ENCODE measurements around the gene VSTM2B.

Gene VSTM2B

GRCh38 chr19:29569038-29569911 lies 43.5 kb downstream of the VSTM2B start:
- DNase-seq, result no peak

- DNase-seq, result no peak
These were observed 45.4 kb downstream of the VSTM2B start for GRCh38 chr19:29571181-29571580.

- no peak for DNase-seq
These were observed 47.7 kb downstream of the VSTM2B start for GRCh38 chr19:29573486-29573885.

- no peak for DNase-seq
These were observed 48.7 kb downstream of the VSTM2B start for GRCh38 chr19:29574510-29574909.

DNA sequence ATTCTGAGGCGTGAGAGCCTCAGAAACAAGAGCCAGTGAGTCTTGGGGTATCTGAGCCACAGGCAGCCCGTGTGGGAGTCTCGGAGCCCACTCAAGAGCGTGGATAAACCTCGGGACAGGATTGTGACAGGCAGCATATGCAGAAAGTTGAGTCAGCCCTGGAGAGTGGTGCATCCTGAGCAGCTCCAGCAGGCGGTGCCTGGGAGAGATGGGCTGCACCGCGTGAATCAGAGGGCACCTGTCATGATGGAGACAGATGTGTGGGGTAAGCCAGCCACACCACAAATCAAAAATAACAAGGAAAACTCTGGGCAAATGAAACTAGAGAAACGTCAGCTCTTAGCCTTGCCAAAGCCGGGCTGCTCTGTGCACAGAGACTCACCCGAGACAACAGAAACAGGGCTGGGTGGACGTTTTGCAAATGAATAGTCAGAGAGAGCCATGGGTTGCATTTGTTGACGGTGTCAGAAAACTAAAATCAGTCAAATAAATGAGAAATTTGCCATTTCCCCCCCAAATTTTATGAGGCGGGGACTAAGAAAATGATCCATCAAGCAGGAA lies 50.3 kb downstream of the VSTM2B start:
- no peak for DNase-seq

GRCh38 chr19:29576761-29577648 lies 51.2 kb downstream of the VSTM2B start:
- no peak for DNase-seq

DNA sequence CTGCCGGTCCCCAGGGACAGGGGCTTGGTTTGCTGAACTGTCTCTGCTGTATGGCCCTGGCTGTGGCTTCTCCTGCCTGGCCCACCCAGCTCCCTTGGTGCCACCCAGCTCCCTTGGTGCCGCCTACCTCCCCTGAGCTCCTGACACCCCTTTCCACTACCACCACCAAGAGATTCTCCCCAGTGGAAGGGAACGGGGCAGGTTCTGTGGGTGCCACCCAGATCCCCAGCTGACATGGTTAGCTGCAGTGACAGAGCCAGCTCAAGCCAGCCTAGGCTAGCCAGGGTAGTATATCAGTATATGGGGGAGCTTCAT lies 51.8 kb downstream of the VSTM2B start:
- no peak for DNase-seq

- no peak for DNase-seq
These were observed 52.6 kb downstream of the VSTM2B start for GRCh38 chr19:29578349-29578748.

DNA sequence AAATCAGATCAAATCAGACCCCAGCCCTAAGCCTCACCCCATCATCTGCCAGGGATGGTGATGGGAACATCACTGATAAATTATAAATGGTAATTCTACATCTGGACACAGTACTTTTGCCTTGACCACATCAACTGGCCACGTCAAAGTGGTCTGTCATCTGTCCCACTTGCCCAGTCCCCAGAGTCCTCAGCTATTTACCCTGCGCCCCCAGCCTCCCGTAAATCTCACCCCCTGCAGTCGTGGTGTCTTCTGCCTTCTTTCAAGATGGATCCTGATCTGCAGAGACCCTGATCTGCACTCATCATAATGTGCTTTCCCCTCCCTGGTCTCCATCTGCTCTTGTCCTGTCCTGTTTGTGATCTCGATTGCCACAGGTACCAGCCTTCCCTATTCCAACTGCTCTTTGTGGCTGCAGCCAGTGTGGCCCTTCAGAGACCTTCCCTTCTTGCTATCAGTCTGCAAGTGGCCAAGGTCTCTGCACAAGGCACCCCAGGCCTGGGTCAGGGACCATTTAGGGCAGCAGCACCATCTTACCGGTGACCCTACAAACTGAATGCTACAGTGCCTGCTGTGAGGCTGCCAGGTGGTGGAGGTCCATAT lies 53.6 kb downstream of the VSTM2B start:
- DNase-seq, result no peak

DNA sequence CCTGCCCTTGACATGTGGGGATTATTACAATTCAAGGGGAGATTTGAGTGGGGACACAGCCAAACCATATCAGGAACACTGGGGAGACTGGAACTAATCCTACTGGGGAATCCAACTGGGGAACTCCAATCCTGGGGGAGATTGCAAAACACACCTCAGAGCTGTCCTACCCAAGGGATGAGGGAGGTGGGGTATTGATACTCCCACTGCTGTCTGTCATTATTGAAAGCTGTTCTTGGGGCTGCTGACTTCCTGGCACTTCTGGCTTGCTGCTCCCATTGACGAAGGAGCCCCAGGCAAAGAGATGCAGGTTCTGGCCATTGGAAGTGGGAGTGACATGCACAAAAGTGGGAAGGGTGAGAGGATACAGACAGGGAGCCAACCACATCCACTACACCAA lies 55.6 kb downstream of the VSTM2B start:
- DNase-seq, result no peak

DNA sequence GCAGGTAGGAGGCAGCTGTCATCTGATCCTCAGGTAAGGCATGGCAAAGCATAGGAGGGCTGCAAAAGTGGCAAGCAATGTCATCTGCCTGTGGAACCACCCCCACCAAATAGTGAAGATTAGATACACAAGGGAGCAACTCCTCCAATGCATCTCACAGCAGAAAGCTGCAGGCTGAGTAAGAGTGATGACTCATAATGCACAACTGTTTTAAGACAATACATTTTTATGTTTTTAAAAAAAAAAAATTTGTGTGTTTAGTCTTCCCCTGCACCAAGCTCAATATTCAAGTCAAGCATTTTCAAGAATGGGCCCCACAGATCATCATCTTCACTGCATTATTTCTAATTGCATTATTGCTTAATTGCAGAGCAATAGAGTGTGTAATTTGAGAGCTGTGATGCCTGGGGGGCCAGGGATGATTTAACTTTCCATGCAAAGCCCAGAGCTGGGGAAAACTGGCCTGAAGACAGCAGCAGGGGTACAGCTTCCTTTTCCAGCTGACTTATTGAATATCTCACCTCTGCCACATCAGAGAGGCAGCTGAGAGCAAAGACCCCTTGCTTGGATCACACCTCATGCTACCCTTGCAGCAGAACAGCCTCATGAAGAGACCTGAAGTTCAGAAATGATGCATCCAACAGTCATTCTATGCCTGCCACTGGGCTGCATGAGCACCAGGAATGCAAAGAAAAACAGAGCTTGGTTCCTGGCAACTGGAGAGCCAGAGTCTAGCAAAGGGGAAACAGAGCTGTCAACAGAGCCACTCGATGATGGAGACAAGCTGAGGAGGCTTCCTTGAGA lies 57.6 kb downstream of the VSTM2B start:
- no peak for DNase-seq

DNA sequence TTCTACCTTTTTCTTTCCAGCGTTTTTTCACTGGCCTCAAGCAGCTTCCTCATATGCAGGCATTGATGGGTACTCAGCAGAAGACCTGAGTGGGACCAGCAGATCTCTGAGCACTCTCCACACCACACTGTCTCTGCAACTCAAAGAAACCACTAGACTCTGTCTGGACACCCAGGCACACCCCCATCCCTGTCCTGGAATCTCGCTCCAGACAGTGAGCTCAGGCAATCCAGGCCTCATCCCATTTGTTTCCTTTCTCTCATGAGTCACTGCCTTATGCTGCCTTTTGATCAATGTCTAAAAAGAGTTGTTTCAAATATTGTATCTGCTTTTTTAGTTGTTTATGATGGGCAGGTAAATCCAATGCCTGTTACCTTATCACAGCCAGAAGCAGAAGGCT lies 60.6 kb downstream of the VSTM2B start:
- no peak for DNase-seq

- no peak for DNase-seq
These were observed 61.3 kb downstream of the VSTM2B start for GRCh38 chr19:29587059-29587458.

DNA sequence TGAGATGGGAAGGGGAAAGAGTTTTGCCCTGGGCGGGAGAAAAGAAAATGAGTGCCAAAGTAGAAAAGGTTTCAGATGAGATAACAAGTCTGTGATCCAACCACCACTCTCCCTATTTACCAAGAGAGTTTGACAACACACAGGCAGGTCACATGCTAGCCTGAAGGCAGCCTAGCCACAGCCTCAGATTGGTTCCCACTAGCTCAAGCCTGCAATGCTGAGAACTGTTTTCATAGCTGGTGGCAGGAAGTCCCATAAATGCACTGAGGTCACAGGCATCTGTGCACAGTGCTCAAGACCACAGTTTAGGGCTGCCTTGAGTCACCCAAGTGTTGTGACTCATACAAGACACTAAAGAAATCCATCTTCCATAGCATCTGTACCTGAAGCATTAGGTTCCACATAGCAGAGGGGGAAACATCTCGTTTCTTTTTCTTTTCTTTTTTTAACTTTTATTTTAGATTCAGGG lies 61.8 kb downstream of the VSTM2B start:
- DNase-seq, result no peak

DNA sequence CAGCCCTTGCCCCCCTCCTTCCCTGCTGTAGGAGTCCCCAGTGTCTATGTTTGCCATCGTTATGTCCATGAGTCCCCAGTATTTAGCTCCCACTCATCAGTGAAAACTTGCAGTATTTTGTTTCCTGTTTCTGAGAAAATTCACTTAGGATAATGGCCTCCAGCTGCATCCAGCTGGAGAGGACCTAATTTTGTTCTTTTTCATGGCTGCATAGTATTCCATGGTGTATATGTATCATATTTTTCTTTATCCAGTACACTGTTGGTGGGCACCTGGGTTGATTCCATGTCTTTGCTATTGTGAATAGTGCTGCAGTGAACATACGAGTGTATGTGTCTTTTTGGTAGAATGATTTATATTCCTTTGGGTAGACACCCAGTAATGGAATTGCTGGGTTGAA lies 62.3 kb downstream of the VSTM2B start:
- DNase-seq, result no peak

- no peak for DNase-seq
These were observed 64.5 kb downstream of the VSTM2B start for GRCh38 chr19:29590278-29590677.

GRCh38 chr19:29591670-29592069 lies 65.9 kb downstream of the VSTM2B start:
- no peak for DNase-seq

DNA sequence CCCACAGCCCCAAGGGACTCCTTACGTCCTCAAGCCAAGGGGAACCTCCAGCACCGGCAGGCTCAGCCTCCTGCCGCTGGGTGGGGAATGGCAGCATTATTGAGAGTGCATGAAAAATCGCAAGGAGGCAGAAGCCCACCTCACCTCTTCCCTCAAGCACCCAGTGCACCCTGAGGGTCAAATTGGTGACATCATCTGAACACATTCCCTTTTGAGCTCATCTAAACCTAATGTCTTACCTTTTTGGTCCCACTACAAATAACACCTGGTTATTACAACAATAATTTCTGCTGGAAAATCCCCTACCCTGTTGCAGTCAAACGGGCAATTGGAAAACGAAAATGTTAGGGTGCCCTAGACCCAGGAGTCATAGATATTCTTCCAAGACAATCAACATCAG lies 68.1 kb downstream of the VSTM2B start:
- DNase-seq, result peak in 1 of 2 experiments; percentile 60

GRCh38 chr19:29596080-29596727 lies 70.4 kb downstream of the VSTM2B start:
- peak; percentile 79 to 91 for DNase-seq

DNA sequence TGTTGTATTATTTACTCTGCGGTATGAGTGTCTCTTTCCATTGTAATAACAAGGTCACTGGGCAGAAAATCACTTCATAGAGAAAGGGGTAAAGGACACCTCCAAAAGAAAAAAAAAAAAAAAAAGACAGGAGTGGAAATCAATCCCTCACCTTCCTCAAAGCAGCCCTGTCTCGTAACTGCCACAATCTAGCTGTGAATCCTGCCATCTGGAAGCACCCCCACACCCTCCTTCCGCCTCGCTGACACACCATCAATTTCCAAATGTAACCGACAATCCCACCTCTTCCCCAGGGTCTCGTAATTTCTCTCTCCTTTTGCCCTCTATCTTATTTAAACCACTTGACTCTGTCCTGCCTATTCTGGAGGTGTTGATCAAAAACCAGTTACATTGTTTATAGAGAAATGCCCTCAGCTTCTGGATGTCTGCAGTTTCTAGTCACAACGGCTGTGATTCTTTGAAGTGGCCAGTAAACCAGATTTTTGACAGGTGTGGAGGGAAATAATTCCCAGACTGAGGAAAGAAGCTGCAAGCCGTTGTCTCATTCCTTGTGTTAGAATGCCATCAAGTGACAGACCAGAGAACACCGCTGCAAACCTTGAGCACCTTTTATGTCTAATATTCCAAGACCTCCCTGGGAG lies 71.2 kb downstream of the VSTM2B start:
- peak; percentile 56 to 97 for DNase-seq

GRCh38 chr19:29598036-29598435 lies 72.2 kb downstream of the VSTM2B start:
- DNase-seq, result no peak

Measured in NCI-H187 (cell line).